ENCODE data around the gene SRD5A3.
"Not testable (repeated sequence)": the region's sequence is repeated elsewhere in the genome, so short reads cannot be mapped to it uniquely, and the experiment has no call there.

SRD5A3 gene

DNA sequence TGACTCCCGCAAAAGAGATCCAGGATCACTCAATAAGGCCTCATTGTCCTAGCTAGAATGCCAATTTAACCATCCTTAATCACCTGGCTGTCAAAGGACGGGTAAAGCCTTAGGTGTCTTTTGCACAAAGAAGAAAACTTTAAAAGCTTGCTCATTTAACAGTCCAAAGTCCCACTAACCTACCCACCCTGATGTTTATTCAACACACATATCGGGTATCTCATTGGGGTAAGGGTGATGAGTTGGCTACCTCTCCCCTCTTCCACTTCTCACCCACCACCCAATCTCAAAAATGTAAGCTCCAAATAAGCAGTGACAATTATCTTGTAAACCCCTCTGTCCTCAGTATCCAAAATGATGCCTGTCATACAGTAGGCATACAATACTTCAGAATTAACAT is 988 bp upstream of the SRD5A3 start:
- no peak for DNase-seq

DNA sequence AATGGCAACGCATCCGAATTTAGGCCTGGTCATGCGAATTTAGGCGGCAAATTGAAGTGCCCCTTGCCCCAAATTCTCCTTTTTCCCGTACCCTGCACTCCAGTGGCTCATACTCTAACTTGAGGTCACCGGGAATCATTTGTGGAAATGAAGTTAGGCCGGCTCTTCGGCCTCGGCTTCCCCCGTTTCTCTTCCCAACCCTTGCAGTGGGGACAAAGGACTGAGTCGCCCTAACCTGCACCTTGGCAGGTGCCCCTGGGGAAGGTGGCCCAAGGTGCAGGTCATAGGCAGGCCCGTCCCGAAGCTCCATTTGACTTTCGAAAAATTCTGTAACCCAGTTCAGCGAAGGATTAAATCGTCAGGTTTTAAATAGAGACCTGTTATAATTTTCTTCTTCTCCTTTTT is 811 bp downstream of the SRD5A3 start:
- DNase-seq, result peak in 2 of 58 donors; percentile 21 to 53

DNA sequence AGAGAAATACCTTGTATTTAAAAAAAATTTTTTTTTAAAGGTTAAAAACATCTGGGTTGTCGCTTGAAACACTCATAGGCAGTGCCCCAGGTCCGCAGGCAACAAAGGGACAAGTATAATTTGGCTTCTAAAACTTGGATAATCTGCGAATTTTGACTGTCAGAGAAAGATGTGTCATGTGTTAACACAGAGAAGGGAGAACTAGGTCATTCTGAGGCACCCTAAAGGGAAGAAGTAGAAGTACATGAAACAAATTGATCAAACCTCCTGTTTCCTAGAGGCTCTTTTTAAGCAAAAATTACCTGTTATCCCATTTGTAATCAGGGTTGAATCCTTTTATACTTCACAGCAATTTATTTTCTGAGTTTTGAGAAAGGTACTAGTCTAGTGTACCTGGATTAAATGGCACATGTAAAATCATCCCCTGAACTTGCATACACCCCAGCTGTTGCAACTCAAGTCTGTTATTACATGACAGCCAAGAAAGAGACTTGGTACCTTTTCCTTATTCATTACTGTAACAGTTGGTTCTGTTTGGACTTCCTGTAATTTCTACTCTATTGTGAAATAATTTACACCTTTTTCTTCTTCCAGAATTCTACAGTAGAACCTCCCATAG is 1.7 kb downstream of the SRD5A3 start:
- no peak for DNase-seq

DNA sequence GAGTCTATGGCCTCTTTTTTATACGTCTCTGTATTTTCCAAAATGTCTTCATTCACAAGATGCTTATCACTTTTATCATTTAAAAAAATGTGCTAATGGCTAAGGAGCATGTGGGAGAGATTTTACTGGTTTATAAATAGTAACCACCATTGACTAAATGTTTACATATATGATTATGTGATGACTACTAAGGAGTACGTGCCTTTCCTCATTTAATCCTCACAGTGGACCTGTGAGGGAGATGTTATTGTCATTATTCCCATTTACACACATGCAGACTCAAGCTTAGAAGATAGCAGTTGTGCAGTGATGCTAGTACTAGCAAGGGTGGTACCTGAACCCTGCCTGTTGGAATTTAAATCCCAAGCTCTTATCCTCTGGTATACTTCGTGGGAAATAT is 2.4 kb downstream of the SRD5A3 start:
- DNase-seq, result no peak

DNA sequence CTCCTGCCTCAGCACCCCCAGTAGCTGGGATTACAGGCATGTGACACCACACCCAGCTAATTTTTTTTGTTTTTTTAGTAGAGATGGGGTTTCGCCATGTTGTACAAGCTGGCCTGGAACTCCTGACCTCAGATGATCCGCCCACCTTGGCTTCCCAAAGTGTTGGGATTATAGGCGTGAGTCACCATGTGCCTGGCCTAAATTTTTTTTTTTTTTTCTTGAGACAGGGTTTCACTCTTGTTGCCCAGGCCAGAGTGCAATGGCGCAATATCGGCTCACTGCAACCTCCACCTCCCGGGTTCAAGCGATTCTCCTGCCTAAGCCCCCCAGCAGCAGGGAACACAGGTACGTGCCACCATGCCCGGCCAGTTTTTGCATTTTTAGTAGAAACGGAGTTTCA is 4.8 kb downstream of the SRD5A3 start:
- DNase-seq, result not testable (repeated sequence)

DNA sequence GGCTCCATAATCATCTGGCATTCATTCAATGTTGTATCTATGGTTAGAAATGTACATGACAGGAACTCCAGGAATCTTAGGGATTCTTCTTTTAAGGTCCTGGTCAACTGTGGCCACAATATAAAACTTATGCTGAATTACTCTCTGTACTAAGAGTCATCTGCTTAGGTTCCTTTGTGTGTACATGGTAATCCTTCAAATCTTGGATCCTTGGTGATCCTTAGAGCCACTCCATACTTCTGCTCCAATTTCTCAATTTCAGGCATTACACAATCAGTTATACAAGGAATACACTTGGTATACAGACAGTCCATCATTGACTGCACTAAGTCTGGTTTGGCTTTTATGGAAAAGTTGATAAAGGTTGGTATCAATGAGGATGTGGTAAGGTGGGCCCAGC is 5.8 kb downstream of the SRD5A3 start:
- no peak for DNase-seq

DNA sequence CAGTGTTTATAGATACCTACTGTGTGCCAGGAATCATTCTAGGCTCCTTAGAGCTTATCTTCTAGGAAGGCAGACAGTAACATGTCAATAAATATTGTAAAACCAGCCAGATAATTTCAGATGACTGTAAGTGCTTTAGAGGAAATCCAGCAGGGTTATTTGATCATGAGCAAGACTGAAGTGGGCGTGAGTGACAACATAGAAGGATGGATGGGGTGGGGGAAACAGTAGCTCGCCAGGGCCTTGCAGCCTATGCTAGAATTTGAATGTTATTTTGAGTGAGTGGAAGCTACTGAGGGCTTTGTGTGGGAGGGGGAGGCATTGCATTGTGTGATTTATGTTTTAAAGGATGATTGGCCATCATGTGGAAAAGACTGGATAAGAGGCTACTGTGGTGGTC is 6.7 kb downstream of the SRD5A3 start:
- DNase-seq, result no peak

DNA sequence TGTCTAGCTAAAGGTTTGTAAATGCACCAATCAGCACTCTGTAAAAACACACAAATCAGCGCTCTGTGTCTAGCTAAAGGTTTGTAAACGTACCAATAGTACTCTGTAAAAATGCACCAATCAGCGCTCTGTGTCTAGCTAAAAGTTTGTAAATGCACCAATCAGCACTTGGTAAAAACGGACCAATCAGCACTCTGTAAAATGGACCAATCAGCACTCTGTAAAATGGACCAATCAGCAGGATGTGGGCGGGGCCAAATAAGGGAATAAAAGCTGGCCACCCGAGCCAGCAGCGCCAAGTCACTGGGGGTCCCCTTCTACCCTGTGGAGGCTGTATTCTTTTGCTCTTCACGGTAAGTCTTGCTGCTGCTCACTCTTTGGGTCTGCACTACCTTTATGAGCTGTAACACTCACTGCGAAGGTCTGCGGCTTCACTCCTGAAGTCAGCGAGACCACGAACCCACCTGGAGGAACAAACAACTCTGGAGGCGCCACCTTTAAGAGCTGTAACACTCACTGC is 7.2 kb downstream of the SRD5A3 start:
- DNase-seq, result not testable (repeated sequence)

DNA sequence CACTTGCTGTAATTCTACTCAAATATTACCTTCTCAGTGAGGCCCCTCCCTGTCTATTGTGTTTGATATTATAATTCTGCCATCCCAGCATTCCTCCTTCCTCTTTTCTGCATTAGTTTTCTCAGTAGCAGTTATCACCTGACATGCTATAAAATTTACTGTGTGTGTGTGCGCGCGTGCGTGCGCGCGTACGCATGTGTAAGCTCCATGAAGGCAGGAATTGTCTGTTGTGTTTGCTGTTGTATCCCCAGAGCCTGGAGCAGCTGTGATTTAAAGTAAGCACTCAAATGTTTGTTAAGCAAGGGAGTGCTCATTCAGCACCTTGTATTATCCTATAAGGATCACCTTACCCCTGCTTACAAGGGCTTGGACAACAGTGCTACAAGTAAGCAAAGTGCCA is 8.6 kb downstream of the SRD5A3 start:
- DNase-seq, result no peak

DNA sequence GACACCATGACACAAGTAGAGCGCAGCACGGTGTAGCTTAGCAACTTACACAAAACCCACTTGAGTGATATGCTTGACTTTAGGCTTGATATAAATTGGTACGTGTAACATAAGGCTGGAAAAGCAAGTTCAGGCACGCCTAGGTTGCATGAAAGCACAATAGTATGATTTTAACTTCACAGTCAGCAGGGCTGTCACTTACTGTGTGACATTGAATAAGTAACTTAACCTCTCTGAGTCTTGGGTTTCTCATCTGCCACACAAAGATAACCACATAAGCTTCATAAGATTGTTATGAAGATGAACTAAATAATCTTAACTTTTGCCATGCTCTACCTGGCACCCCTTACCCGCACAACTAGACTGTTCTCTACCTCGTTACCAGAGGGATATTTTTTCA is 9.5 kb downstream of the SRD5A3 start:
- DNase-seq, result no peak

DNA sequence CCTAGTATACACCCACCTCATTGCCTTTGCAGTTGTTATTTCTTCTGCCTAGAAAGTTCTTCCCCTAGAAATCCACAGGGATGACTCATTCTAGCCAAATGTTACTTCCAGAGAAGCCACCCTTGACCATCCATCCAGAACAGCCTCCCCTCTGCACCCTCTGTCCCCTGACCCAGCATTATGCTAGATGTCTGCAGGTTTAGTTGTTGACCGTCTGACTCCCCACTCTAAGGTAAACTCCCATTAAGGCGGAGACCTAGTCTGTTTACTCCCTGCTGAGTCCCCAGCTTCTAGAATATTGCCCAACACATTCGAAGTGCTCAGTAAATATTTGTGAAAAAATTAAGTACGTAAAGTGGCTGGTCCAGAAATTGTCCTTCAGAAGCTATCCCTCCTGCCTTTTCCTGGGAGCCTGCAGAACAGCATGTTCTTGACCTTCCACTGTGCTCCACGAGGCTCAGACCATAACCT is 11.0 kb downstream of the SRD5A3 start:
- no peak for DNase-seq

DNA sequence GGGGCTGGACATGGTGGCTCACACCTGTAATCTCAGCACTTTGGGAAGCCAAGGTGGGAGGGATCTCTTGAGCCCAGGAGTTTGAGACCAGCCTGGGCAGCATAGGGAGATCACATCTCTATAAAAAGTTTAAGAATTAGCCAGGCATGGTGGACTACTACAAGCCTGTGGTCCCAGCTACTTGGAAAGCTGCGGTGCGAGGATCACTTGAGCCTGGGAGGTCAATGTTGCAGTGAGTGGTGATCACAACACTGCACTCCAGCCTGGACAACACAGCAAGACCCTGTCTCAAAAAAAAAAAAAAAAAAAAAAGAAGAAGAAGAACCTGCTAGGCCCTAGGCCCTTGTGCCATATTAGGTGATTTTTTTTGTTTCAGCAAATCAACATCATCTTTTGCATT is 12.2 kb downstream of the SRD5A3 start:
- no peak for DNase-seq

DNA sequence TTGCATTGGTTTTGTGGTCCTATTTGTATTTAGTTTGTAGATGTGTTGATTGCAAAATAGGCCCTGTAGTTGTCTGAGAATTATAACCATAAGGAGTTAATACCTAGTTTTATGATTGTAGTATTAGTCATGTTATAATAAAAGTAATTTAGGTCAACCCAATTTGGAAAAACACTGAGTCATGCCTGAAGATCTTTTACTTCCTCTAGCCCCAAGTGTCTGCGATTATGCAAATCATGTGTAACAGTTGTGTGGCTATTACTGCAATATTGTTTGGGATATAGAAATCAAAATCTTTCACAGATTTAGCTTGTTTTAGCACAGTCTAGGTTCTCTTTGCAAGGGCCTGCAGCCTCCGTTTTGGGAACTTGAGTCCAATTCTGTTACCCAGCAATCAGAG is 12.6 kb downstream of the SRD5A3 start:
- peak in 1 of 58 donors; percentile 8 for DNase-seq

DNA sequence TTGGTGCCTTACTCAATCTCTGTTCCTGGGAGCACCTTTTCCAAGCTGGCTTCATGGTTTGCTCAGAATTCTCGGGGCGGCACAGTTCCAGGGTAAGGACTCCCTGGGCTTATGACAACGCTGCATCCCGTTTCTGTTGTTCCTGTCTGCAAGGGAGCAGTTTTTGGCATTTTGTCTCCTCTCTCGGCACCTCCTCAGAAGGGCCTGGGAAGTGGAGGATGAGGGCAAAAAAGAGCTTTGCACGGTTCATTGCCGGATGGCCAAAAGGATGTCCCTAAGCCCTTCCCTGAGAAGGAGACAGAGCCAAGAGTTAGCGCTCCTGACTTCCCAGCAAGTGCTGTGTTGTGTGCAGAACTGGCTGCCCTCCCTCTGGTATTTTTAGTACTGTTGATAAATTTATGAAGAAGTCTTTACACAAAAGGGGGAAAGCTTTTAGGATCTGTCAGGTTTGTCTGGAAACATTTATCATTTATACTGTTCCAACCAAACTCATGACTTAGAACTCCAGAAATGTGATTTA is 13.4 kb downstream of the SRD5A3 start:
- no peak for DNase-seq

DNA sequence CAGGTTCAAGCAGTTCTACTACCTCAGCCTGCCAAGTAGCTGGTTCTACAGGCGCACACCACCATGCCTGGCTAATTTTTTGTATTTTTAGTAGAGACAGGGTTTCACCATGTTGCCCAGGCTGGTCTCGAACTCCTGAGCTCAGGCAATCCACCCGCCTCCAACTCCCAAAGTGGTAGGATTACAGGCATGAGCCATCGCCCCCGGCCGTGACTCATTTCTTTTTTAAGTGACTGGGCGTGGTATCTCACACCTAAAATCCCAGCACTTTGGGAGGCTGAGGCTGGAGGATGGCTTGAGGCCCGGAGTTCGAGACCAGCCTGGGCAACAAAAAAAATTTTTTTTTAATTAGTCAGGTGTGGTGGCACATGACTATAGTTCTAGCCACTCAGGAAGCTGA is 16.9 kb downstream of the SRD5A3 start:
- not testable (repeated sequence) for DNase-seq

DNA sequence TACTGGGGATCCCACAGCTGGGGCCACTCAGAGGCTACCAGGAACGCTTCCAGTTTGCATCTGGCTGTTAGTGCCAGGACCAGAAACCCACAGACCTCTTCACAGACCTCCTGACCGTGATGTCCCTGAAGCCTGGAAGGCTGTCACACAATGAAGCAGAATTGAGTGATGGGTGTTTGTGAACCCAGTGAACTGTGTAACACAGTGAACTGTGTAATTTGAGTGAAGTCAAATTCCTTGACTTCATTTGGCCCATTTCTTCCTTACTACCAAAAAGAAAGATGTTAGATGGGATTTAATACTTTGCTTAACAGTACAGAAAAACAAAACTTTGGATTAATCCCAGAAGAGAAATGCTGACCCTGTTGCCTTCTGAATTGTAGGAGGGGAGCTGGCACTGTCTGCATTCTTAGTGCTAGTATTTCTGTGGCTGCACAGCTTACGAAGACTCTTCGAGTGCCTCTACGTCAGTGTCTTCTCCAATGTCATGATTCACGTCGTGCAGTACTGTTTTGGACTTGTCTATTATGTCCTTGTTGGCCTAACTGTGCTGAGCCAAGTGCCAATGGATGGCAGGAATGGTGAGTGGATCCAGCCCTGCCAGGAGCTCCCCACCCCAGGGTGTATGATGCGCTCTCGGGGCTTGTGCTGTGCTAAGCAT is 17.8 kb downstream of the SRD5A3 start:
- DNase-seq, result peak in 44 of 58 donors; percentile 4 to 85 (median 46)

DNA sequence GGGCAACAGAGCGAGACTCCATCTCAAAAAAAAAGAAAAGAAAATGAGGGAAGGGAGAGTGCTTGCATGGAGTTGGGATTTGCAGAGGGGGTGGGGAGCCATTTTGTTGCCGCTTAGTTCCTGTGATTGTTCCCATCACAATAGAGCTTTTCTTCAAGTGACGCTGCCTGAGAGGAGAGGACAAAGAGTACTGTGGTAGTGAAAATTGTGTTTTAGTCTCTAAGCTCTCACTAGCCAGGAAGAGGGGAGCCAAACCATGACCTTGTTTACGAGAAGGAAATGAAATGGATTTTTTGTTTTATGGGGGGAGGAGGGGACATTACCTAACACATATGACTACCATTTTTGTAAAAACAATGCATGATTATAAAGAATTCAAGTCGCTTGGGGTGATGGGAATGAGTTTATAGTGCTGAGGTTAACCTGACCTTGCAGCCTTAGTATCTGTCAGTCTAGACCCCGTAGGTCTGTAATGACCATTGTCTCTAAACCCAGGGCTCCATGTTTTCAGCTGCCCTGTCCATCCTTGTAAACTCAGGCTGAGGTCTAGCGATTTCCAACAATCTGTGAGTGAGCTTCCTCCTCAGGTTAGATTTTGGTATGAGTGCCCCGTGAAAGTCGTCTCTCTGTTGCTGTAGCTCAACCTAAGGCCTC is 18.8 kb downstream of the SRD5A3 start:
- peak in 34 of 58 donors; percentile 5 to 86 (median 50) for DNase-seq

DNA sequence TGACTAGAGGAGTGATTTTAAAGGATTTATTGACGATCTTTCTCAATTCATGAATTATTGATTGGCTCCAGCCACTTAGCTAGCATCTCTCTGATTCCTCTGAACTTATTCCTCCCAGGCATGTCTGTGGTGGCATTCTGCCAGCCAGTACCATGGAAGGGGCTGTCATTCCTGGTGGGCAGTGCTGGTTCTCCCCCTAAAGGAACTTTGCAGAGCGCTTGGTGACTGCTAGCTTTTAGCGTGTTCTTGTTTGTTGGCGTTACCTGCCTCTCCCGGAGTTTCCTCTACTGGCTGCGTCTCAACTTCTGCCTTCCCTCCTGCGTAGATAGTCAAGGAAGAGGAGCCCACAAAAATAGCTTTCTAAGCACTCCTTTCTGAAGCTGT is 19.3 kb downstream of the SRD5A3 start:
- peak in 2 of 58 donors; percentile 19 to 34 for DNase-seq

DNA sequence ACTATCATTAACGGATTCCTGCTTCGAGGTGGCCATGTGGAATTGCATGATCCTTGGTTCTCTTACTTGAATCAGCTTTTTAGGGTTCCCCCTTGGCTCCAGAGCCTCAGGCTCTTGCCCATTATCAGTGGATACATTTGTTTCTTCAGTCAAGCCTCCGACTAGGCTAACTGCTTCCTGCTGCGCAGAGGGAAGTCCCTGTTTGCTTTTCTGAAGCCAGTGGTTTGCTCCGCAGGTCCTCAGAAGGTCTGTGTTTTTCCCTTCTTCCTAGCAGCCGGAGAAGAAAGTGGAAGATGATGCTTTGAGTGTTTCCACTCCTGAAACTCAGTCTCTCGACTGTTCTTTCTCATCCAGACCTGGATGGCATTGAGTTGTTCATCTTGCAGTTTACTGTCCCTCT is 20.6 kb downstream of the SRD5A3 start:
- no peak for DNase-seq

DNA sequence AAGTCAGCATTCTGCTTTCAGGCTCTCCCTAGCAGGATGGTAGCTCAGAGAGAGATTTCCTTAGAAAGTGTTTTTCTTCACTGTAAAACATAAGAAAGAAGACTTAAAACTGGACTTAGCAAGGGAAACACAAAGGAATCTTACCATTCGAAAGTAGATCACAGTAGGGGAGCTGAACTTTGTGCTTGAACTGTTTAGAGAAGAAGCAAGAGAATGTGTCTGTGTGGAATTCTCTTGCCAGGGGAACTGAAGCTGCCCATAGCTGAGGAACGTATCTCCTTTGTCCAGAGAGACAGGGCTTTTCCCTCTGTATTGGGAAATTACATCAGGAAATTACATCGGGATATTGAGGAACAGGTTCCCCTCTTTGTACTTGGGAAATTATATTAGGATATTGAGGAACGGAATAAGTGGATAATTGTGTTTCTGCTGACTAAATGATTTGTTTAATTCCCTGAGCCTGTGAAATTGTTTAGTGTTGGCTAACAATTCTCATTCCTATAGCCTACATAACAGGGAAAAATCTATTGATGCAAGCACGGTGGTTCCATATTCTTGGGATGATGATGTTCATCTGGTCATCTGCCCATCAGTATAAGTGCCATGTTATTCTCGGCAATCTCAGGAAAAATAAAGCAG is 21.2 kb downstream of the SRD5A3 start:
- DNase-seq, result no peak

DNA sequence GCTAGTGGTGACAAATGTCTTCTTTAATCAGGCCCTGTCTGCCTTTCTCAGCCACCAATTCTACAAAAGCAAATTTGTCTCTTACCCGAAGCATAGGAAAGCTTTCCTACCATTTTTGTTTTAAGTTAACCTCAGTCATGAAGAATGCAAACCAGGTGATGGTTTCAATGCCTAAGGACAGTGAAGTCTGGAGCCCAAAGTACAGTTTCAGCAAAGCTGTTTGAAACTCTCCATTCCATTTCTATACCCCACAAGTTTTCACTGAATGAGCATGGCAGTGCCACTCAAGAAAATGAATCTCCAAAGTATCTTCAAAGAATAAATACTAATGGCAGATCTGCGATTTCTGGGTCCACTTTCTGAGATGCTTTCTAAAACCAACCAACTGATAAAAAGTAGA is 23.9 kb downstream of the SRD5A3 start:
- no peak for DNase-seq

DNA sequence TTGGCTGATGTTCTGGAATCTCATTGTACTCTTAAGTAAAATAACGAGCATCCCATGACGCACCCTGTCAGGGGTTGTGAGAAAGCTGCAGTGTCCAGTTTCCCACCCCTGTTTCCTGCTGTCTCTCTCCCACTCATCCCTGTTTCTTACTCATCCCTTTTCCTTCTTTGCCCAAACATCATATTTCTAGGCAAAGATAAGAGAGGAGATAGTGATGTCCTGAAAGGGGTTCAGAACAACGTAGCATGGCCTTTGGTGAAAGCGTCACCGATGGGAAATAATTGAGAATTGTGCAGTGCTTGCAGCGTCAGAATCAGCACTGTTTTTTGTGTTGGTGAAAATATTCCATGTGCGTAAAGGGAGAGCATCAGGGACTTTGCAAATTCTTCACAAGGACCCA is 26.2 kb downstream of the SRD5A3 start:
- no peak for DNase-seq

Measured in anterior cingulate cortex (tissue), 58 donors.